Measurements from ENCODE around the gene GPR153. TPM values are rescaled to one million over a fixed set of nuclear protein-coding genes. Genes with fewer than 3 reads are reported as not detected.

Gene GPR153
- total RNA-seq, 1 donor from 2014 or later, result 192 TPM

GRCh38 chr1:6269720-6270400 lies 9.0 kb upstream of the GPR153 start:
- no peak for DNase-seq (ENCODE audit: low read depth)

GRCh38 chr1:6269296-6269695 lies 8.4 kb upstream of the GPR153 start:
- peak; percentile 62 for DNase-seq (ENCODE audit: low read depth)

GRCh38 chr1:6268415-6268814 lies 7.5 kb upstream of the GPR153 start:
- no peak for DNase-seq (ENCODE audit: low read depth)

GRCh38 chr1:6267686-6268322 lies 6.9 kb upstream of the GPR153 start:
- no peak for DNase-seq (ENCODE audit: low read depth)

GRCh38 chr1:6266641-6267040 lies 5.7 kb upstream of the GPR153 start:
- no peak for DNase-seq (ENCODE audit: low read depth)

GRCh38 chr1:6265151-6265550 lies 4.3 kb upstream of the GPR153 start:
- no peak for DNase-seq (ENCODE audit: low read depth)

- DNase-seq (ENCODE audit: low read depth), result no peak
Measured at GRCh38 chr1:6263716-6264115, 2.8 kb upstream of the GPR153 start.

GRCh38 chr1:6262555-6263420 lies 1.9 kb upstream of the GPR153 start:
- DNase-seq (ENCODE audit: low read depth), result no peak

GRCh38 chr1:6261615-6261995 lies 707 bp upstream of the GPR153 start:
- peak; percentile 97 for DNase-seq (ENCODE audit: low read depth)

- peak; percentile 71 for DNase-seq (ENCODE audit: low read depth)
Measured at GRCh38 chr1:6260433-6260934, 414 bp downstream of the GPR153 start.

GRCh38 chr1:6259491-6260362 lies 1.2 kb downstream of the GPR153 start:
- DNase-seq (ENCODE audit: low read depth), result peak; percentile 91

- no peak for DNase-seq (ENCODE audit: low read depth)
Measured at GRCh38 chr1:6258675-6259074, 2.2 kb downstream of the GPR153 start.

- DNase-seq (ENCODE audit: low read depth), result peak; percentile 74
Measured at GRCh38 chr1:6257541-6258069, 3.3 kb downstream of the GPR153 start.

GRCh38 chr1:6256645-6257044 lies 4.3 kb downstream of the GPR153 start:
- no peak for DNase-seq (ENCODE audit: low read depth)

- no peak for DNase-seq (ENCODE audit: low read depth)
Measured at GRCh38 chr1:6254691-6255090, 6.2 kb downstream of the GPR153 start.

GRCh38 chr1:6253380-6253779 lies 7.5 kb downstream of the GPR153 start:
- no peak for DNase-seq (ENCODE audit: low read depth)

GRCh38 chr1:6252374-6252710 lies 8.6 kb downstream of the GPR153 start:
- DNase-seq (ENCODE audit: low read depth), result no peak

GRCh38 chr1:6251681-6252373 lies 9.1 kb downstream of the GPR153 start:
- DNase-seq (ENCODE audit: low read depth), result no peak

GRCh38 chr1:6251233-6251632 lies 9.7 kb downstream of the GPR153 start:
- DNase-seq (ENCODE audit: low read depth), result no peak
